ENCODE measurements around the gene ARHGEF19.

Gene ARHGEF19

GRCh38 chr1:16151196-16151994 is 61.1 kb downstream of the ARHGEF19 start:
- no peak for DNase-seq (ENCODE audit: extremely low read depth in 1 of 2, low read depth in 1 of 2)

- DNase-seq (ENCODE audit: extremely low read depth in 1 of 2, low read depth in 1 of 2), result no peak
These were observed 61.9 kb downstream of the ARHGEF19 start for GRCh38 chr1:16150508-16150907.

- DNase-seq (ENCODE audit: extremely low read depth in 1 of 2, low read depth in 1 of 2), result no peak
These were observed 62.6 kb downstream of the ARHGEF19 start for GRCh38 chr1:16149702-16150488.

- no peak for DNase-seq (ENCODE audit: extremely low read depth in 1 of 2, low read depth in 1 of 2)
These were observed 63.3 kb downstream of the ARHGEF19 start for GRCh38 chr1:16149146-16149545.

- no peak for DNase-seq (ENCODE audit: extremely low read depth in 1 of 2, low read depth in 1 of 2)
These were observed 63.9 kb downstream of the ARHGEF19 start for GRCh38 chr1:16148329-16149092.
